ENCODE results near the gene GAB4. TPM values are rescaled to one million over a fixed set of nuclear protein-coding genes. Genes with fewer than 3 reads are reported as not detected.

The GAB4 gene
- total and polyA plus RNA-seq, 4 donors, result not detected

- Histone ChIP-seq H3K4me3 (ENCODE audit: low read depth in 1 of 3, low read length in 3 of 3) (no peak overlapping the region), H3K9ac (ENCODE audit: low read depth in 1 of 2, low read length in 2 of 2) (no peak overlapping the region), H3K9me3 (ENCODE audit: control insufficient read depth in 4 of 4, low read length in 3 of 4) (no peaks in the 10 kb centered on the region), H3K4me1 (ENCODE audit: control insufficient read depth in 4 of 4, insufficient read depth in 4 of 4, low read length in 3 of 4) (no peaks in the 10 kb centered on the region), H3K27me3 (ENCODE audit: control insufficient read depth in 4 of 4, insufficient read depth in 4 of 4, low read length in 3 of 4) (peaks cover 0 to 5% (median 0%) of the 10 kb centered on the region in 4 donors), H3K27ac (ENCODE audit: low read depth in 1 of 2, low read length in 2 of 2) (no peak overlapping the region), H3K36me3 (ENCODE audit: control insufficient read depth in 4 of 4, insufficient read depth in 3 of 4, low read depth in 1 of 4, low read length in 3 of 4) (no peaks in the 10 kb centered on the region)
- 86% methylated on average over 7 of the region's 7 CpGs for WGBS
- no peak for DNase-seq (ENCODE audit: low spot score)
- TF ChIP-seq YY1 (IDR thresholded peaks at IDR 0.05) (no peak), FOXA1 (IDR thresholded peaks at IDR 0.05) (no peak), GABPA (IDR thresholded peaks at IDR 0.05 in 1 of 2, conservative IDR thresholded peaks at IDR 0.05 in 1 of 2) (no peak), ATF3 (IDR thresholded peaks at IDR 0.05) (no peak), TAF1 (conservative IDR thresholded peaks at IDR 0.05) (no peak), FOXA2 (IDR thresholded peaks at IDR 0.05) (no peak), ZBTB33 (IDR thresholded peaks at IDR 0.05) (no peak)
Measured at GRCh38 chr22:16962501-16962900, 45.5 kb downstream of the GAB4 start.

- Histone ChIP-seq H3K27ac (ENCODE audit: low read depth in 1 of 2, low read length in 2 of 2) (no peak overlapping the region), H3K36me3 (ENCODE audit: control insufficient read depth in 4 of 4, insufficient read depth in 3 of 4, low read depth in 1 of 4, low read length in 3 of 4) (no peaks in the 10 kb centered on the region), H3K4me3 (ENCODE audit: low read depth in 1 of 3, low read length in 3 of 3) (no peak overlapping the region), H3K9me3 (ENCODE audit: control insufficient read depth in 4 of 4, low read length in 3 of 4) (no peaks in the 10 kb centered on the region), H3K9ac (ENCODE audit: low read depth in 1 of 2, low read length in 2 of 2) (no peak overlapping the region), H3K4me1 (ENCODE audit: control insufficient read depth in 4 of 4, insufficient read depth in 4 of 4, low read length in 3 of 4) (no peaks in the 10 kb centered on the region), H3K27me3 (ENCODE audit: control insufficient read depth in 4 of 4, insufficient read depth in 4 of 4, low read length in 3 of 4) (peaks cover 0 to 5% (median 0%) of the 10 kb centered on the region in 4 donors)
- no peak for TF ChIP-seq NR2F2 (IDR thresholded peaks at IDR 0.05)
- TF ChIP-seq REST (IDR thresholded peaks at IDR 0.05), result no peak
- no peak for TF ChIP-seq SP1 (IDR thresholded peaks at IDR 0.05)
- no peak for TF ChIP-seq RXRA (IDR thresholded peaks at IDR 0.05)
- no peak for TF ChIP-seq EGR1 (IDR thresholded peaks at IDR 0.05; ENCODE audit: low read depth in 2 of 2)
- TF ChIP-seq CTCF (IDR thresholded peaks at IDR 0.05; ENCODE audit: low read depth, low read length, missing input control), result no peak
- no peak for TF ChIP-seq ZBTB33 (IDR thresholded peaks at IDR 0.05)
- TF ChIP-seq RAD21 (IDR thresholded peaks at IDR 0.05), result no peak
- TF ChIP-seq JUND (IDR thresholded peaks at IDR 0.05), result no peak
- TF ChIP-seq HNF4G (IDR thresholded peaks at IDR 0.05), result no peak
- TF ChIP-seq HNF4A (conservative IDR thresholded peaks at IDR 0.05), result no peak
- TF ChIP-seq ATF3 (IDR thresholded peaks at IDR 0.05), result no peak
- no peak for TF ChIP-seq FOXA1 (IDR thresholded peaks at IDR 0.05)
- no peak for TF ChIP-seq YY1 (IDR thresholded peaks at IDR 0.05)
- WGBS, result 77% methylated on average over 14 of the region's 14 CpGs
- peak; percentile 28 for DNase-seq (ENCODE audit: low spot score)
Measured at GRCh38 chr22:16961477-16962186, 46.4 kb downstream of the GAB4 start.

Measured in liver (tissue), 9 donors.